Muscle of arm (tissue), 12 donors: Measurements from ENCODE around the gene UBL5. TPM values are rescaled to one million over a fixed set of nuclear protein-coding genes. Genes with fewer than 3 reads are reported as not detected.
A peak's percentile ranks its signal among the peaks of the same experiment; 100 is the strongest.
"Not testable (repeated sequence)": the region's sequence is repeated elsewhere in the genome, so short reads cannot be mapped to it uniquely, and the experiment has no call there.

ENCODE experiments used
- DNase-seq: peaks from one replicate; pipeline ENCODE4 v3.0.0-alpha.2; 2013
- polyA plus RNA-seq, 12 donors: library from polyadenylated mRNA; unstranded; fragments of 120-200 nt; gene quantifications; one replicate each; pipeline ENCODE4 v1.2.1, GENCODE V29; 2013; ENCODE audit not compliant: insufficient read length in 12 of 12

UBL5 gene
- polyA plus RNA-seq, 12 donors = 111 to 252 (median 182) TPM; not detected in 1

GRCh38 chr19:9801976-9802375, 25.7 kb upstream of the UBL5 start:
- no peak for DNase-seq

- no peak for DNase-seq
Observed at GRCh38 chr19:9806803-9807202, 20.9 kb upstream of the UBL5 start.

- no peak for DNase-seq
Observed at GRCh38 chr19:9808855-9809824, 18.6 kb upstream of the UBL5 start.

- no peak for DNase-seq
Observed at GRCh38 chr19:9811139-9811538, 16.6 kb upstream of the UBL5 start.

GRCh38 chr19:9818175-9818733, 9.5 kb upstream of the UBL5 start:
- DNase-seq = no peak

- peak; percentile 100 for DNase-seq
Observed at GRCh38 chr19:9818734-9819595, 8.8 kb upstream of the UBL5 start, which contains the start of gene FBXL12. Gene FBXL12, minus strand, starts transcription at chr19:9819079. Its CDS starts 266 bp downstream, at chr19:9818813.

GRCh38 chr19:9819596-9819909, 8.2 kb upstream of the UBL5 start:
- DNase-seq = no peak

GRCh38 chr19:9820034-9820433, 7.7 kb upstream of the UBL5 start:
- not testable (repeated sequence) for DNase-seq

GRCh38 chr19:9823816-9824215, 3.9 kb upstream of the UBL5 start:
- no peak for DNase-seq

- no peak for DNase-seq
Observed at GRCh38 chr19:9828551-9829063, 889 bp downstream of the UBL5 start.

- DNase-seq = no peak
Observed at GRCh38 chr19:9834307-9834725, 6.6 kb downstream of the UBL5 start.

GRCh38 chr19:9834726-9835506, 7.2 kb downstream of the UBL5 start, which contains the start of gene PIN1:
Gene PIN1, plus strand, starts transcription at chr19:9835318. Its CDS starts 27 bp downstream, at chr19:9835345.
- peak; percentile 99 for DNase-seq

GRCh38 chr19:9835507-9835949, 7.8 kb downstream of the UBL5 start:
- no peak for DNase-seq

- no peak for DNase-seq
Observed at GRCh38 chr19:9836021-9836420, 8.3 kb downstream of the UBL5 start.

GRCh38 chr19:9838324-9838723, 10.6 kb downstream of the UBL5 start:
- DNase-seq = no peak

GRCh38 chr19:9839415-9839814, 11.7 kb downstream of the UBL5 start:
- no peak for DNase-seq

GRCh38 chr19:9842834-9843625, 15.3 kb downstream of the UBL5 start:
- no peak for DNase-seq

GRCh38 chr19:9843626-9844273, 16.0 kb downstream of the UBL5 start:
- not testable (repeated sequence) for DNase-seq

- DNase-seq = no peak
Observed at GRCh38 chr19:9847087-9847671, 19.5 kb downstream of the UBL5 start.
